PC-9 (cell line): ENCODE measurements around the gene ULBP1.

Source experiments
- EZH2 ChIP-seq: fragments of 200-600 bp; sonication (generic); IDR thresholded peaks from 2 replicates; pipeline ENCODE4 v1.8.0; 2017; ENCODE audit warnings: antibody characterized with exemption, low read depth
- TF ChIP-seq, protein P1 (sequence below): fragments of 200-600 bp; sonication (generic); conservative IDR thresholded peaks from 2 replicates; pipeline ENCODE4 v1.6.1; 2017; ENCODE audit warnings: mixed run types, antibody characterized with exemption, mild to moderate bottlenecking, moderate library complexity

GRCh38 chr6:149936743-149937142 lies 27.0 kb upstream of the ULBP1 start:
- TF ChIP-seq, protein P1, sequence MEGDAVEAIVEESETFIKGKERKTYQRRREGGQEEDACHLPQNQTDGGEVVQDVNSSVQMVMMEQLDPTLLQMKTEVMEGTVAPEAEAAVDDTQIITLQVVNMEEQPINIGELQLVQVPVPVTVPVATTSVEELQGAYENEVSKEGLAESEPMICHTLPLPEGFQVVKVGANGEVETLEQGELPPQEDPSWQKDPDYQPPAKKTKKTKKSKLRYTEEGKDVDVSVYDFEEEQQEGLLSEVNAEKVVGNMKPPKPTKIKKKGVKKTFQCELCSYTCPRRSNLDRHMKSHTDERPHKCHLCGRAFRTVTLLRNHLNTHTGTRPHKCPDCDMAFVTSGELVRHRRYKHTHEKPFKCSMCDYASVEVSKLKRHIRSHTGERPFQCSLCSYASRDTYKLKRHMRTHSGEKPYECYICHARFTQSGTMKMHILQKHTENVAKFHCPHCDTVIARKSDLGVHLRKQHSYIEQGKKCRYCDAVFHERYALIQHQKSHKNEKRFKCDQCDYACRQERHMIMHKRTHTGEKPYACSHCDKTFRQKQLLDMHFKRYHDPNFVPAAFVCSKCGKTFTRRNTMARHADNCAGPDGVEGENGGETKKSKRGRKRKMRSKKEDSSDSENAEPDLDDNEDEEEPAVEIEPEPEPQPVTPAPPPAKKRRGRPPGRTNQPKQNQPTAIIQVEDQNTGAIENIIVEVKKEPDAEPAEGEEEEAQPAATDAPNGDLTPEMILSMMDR = no peak
- TF ChIP-seq EZH2 = no peak
